GM10266 (cell line): ENCODE data around the gene PNLIPRP2.

ENCODE experiments used
- DNase-seq: peaks from one replicate; pipeline ENCODE4 v3.0.0; 2012; ENCODE audit errors: extremely low spot score
- CTCF ChIP-seq: IDR thresholded peaks from 2 replicates; pipeline ENCODE4 v1.5.1; 2012; ENCODE audit warnings: mild to moderate bottlenecking, low read depth; ENCODE audit not compliant: control insufficient read depth, insufficient read depth; ENCODE audit errors: missing control alignments

Gene PNLIPRP2

GRCh38 chr10:116634126-116634975 lies 13.6 kb downstream of the PNLIPRP2 start:
- TF ChIP-seq CTCF = no peak
- DNase-seq = no peak

- no peak for TF ChIP-seq CTCF
- no peak for DNase-seq
Observed at GRCh38 chr10:116636385-116636784, 15.6 kb downstream of the PNLIPRP2 start.

- TF ChIP-seq CTCF = no peak
- DNase-seq = no peak
Observed at GRCh38 chr10:116636976-116637375, 16.2 kb downstream of the PNLIPRP2 start.

DNA sequence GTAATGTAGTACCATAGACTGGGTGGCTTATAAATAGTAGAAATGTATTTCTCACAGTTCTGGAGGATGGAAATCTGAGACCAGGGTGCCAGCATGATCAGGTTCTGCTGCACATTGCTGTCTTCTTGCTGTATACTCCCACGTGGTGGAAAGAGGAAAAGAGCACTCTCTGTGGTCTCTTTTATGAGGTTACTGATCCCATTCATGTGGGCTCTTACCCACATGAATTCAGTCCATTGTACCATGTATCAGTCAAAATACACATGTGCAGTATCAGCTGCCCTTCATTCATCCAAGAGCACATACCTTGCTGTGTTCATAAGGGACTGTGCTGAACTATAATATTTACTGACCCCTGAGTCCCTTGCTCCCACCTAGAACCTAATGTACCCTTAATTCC lies 17.1 kb downstream of the PNLIPRP2 start:
- TF ChIP-seq CTCF = no peak

DNA sequence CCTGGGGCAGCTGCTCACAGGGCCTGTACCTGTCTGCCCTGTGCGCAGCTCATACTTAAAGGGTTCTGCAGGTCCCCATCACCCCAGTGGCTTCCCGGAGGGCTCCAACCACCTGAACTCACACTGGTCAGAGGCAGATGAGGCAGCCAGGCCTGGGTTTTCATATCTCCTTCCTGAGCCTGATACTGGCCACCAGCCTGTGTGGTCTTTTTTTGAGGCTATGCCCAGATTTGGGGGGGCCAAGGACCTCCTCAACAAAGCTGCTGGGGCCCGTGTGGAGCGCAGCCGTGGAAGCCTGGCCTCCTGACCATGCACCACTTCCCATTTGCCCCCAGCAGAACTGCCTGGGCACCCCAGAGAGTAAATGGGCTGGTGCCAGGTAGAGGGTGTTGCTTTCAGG lies 25.7 kb downstream of the PNLIPRP2 start:
- TF ChIP-seq CTCF = no peak
- no peak for DNase-seq

More for the DNA sequence above, 17.1 kb downstream of the PNLIPRP2 start:
- no peak for DNase-seq

- TF ChIP-seq CTCF = no peak
- DNase-seq = no peak
Observed at GRCh38 chr10:116648903-116649302, 28.1 kb downstream of the PNLIPRP2 start.

DNA sequence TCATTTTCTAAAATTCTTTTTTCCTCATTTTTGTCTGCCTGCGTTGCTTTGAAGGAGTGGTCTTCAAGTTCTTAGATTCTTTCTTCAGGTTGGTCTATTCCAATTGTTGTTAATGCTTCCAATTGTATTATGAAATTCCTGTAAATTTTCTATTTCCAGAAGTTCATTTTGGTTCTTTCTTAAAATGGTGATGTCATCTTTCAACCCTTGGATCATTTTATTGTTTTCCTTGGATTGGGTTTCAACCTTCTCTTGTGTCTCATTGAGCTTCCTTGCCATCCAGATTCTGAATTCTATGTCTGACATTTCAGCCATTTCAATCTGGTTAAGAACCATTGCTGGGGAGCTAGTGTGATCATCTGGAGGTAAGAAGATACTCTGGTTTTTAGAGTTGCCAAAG lies 33.1 kb downstream of the PNLIPRP2 start:
- no peak for DNase-seq
- no peak for TF ChIP-seq CTCF
